ENCODE data around the gene CEP70.

DNA sequence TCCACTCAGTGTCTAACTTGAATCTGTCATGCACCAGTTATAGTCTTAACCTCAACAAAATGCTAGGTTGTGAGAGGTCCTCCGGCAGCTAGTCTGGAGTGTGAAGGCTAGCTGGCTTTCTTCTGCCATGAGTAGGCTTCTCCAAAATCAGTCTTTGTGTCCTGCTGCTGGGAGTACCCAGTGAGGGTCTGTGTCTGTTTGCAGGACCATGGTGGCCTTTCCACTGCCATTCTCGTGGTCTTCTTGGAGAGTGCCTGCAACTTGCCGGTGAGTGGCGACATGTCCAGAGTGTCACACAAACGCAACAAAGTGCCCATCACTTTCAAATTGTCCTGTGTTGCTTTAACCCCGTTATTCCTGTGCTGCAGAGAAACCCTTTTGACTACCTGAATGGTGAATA, 125.6 kb downstream of the CEP70 start:
- TF ChIP-seq, protein P1, sequence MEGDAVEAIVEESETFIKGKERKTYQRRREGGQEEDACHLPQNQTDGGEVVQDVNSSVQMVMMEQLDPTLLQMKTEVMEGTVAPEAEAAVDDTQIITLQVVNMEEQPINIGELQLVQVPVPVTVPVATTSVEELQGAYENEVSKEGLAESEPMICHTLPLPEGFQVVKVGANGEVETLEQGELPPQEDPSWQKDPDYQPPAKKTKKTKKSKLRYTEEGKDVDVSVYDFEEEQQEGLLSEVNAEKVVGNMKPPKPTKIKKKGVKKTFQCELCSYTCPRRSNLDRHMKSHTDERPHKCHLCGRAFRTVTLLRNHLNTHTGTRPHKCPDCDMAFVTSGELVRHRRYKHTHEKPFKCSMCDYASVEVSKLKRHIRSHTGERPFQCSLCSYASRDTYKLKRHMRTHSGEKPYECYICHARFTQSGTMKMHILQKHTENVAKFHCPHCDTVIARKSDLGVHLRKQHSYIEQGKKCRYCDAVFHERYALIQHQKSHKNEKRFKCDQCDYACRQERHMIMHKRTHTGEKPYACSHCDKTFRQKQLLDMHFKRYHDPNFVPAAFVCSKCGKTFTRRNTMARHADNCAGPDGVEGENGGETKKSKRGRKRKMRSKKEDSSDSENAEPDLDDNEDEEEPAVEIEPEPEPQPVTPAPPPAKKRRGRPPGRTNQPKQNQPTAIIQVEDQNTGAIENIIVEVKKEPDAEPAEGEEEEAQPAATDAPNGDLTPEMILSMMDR (IDR thresholded peaks at IDR 0.05): no peak
- no peak for TF ChIP-seq POLR2A (IDR thresholded peaks at IDR 0.05)
